Measurements from ENCODE around the gene TESMIN. TPM values are rescaled to one million over a fixed set of nuclear protein-coding genes. Genes with fewer than 3 reads are reported as not detected.
A peak's percentile ranks its signal among the peaks of the same experiment; 100 is the strongest.

The TESMIN gene
- total and polyA plus RNA-seq, 8 donors = 1.1 to 14.2 (median 12.6) TPM

DNA sequence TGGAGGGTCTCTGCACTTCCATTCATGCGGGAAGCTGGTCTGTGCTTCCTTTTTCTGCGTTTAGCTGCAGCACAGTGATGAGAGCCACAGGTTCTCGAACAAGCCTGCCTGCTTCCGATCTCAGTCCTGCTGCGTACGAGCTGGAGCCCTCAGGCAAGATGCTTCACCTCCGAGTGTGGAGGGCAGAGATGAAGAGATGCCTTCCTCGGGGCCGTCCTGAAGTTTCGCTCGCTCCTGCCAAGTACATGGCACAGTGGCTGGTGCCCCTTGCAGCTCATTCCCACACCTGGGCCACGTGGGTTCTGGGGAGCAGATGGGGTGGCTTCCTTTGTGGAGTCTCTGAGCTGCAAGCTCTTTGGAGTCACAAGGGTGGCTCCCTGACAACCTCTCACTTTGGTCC, 19.5 kb upstream of the TESMIN start:
- DNase-seq = no peak
- no peak for TF ChIP-seq CTCF (IDR thresholded peaks at IDR 0.05)
- Histone ChIP-seq H3K36me3 (peaks cover 0 to 100% of the 10 kb centered on the region in 2 donors), H3K27me3 (no peaks in the 10 kb centered on the region), H3K4me3 (no peak overlapping the region), H3K9me3 (no peaks in the 10 kb centered on the region), H3K4me1 (no peaks in the 10 kb centered on the region), H3K27ac (no peak overlapping the region)
- intact Hi-C loops (cut with DNase I) = no loop called here
- ATAC-seq = no peak

GRCh38 chr11:68767672-68768071, 16.4 kb upstream of the TESMIN start:
- intact Hi-C loops (cut with DNase I) = no loop called here
- Histone ChIP-seq H3K27me3 (no peaks in the 10 kb centered on the region), H3K36me3 (peaks cover 0 to 100% of the 10 kb centered on the region in 2 donors), H3K4me1 (no peaks in the 10 kb centered on the region), H3K9me3 (no peaks in the 10 kb centered on the region), H3K27ac (peak overlapping the region in 1 of 2 donors; percentile 65), H3K4me3 (no peak overlapping the region)
- no peak for TF ChIP-seq CTCF (IDR thresholded peaks at IDR 0.05)
- ATAC-seq (no peak), DNase-seq (no peak)

- Histone ChIP-seq H3K4me3 (no peak overlapping the region), H3K27me3 (no peaks in the 10 kb centered on the region), H3K9me3 (no peaks in the 10 kb centered on the region), H3K4me1 (no peaks in the 10 kb centered on the region), H3K27ac (peak overlapping the region in 1 of 2 donors; percentile 65), H3K36me3 (peaks cover 0 to 100% of the 10 kb centered on the region in 2 donors)
- ATAC-seq (no peak), DNase-seq (no peak)
- TF ChIP-seq CTCF (IDR thresholded peaks at IDR 0.05) = no peak
- intact Hi-C loops (cut with DNase I) = no loop called here
These were observed 15.5 kb upstream of the TESMIN start for GRCh38 chr11:68766786-68767185.

DNA sequence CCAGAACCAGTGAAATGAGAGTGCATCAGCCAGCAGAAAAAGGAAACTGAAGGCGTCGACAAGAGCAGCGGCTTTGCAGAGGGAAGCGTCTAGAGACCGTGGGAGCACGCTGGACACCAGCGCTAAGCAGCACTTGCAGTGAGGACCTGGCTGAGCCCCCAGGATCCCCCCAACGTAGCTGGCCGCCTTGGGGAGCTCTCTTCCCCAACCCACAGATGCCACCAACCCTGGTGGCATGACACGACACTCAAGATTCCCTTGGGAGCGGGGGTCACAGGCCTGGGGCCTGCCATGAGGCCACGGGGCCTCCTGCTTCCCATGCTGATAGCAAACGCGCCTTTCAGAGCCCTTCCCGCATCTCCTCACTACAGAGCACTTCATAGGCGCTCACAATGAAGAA, 13.4 kb upstream of the TESMIN start:
- no peak overlapping the region for H3K27ac ChIP-seq
- TF ChIP-seq CTCF (IDR thresholded peaks at IDR 0.05) = no peak
- no peaks in the 10 kb centered on the region for H3K27me3 ChIP-seq
- H3K36me3 ChIP-seq = peaks cover 0 to 100% of the 10 kb centered on the region in 2 donors
- no peak for ATAC-seq
- no peak for DNase-seq
- intact Hi-C loops (cut with DNase I) = no loop called here
- H3K4me3 ChIP-seq = no peak overlapping the region
- no peaks in the 10 kb centered on the region for H3K4me1 ChIP-seq
- H3K9me3 ChIP-seq = no peaks in the 10 kb centered on the region

DNA sequence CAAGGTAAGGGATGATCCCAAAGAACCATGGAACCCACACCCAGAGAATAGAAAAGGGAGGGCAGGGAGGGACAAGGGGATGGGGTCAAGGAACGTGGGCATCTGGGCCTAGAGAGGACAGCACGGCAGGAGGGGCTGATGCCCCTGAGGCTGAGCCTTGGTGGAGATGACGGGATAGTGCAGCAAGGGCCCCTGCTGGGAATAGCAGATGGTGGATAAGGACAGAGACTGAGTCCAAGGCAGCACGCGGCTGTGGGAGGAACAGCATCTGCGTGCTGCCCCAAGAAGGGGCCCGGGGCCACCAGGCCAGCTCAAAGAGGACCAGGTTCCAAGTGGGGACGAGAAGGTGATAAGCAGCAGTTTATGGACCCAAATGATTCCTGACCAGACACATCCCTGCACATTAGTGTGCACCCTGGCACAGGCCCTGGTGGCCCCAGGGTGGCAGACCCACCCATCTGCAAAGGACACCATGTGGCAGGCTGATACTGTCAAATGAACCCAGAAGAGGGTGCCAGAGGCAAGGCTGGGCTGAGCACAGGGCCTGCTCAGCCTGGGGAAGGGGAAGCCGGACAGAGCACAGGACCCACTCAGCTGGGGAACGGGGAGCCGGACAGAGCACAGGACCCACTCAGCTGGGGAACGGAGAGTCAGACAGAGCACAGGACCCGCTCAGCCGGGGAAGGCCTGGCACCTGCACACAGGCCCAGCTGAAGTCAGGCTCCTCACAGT, 12.8 kb upstream of the TESMIN start:
- DNase-seq (no peak), ATAC-seq (no peak)
- H3K27me3 ChIP-seq = no peaks in the 10 kb centered on the region
- peaks cover 0 to 100% of the 10 kb centered on the region in 2 donors for H3K36me3 ChIP-seq
- no peaks in the 10 kb centered on the region for H3K4me1 ChIP-seq
- intact Hi-C loops (cut with DNase I) = no loop called here
- no peak for TF ChIP-seq CTCF (IDR thresholded peaks at IDR 0.05)
- no peaks in the 10 kb centered on the region for H3K9me3 ChIP-seq
- H3K4me3 ChIP-seq = no peak overlapping the region
- no peak overlapping the region for H3K27ac ChIP-seq

All from left lung (tissue), 10 donors.